Daoy (cell line): ENCODE measurements around the gene HOXB6. TPM values are rescaled to one million over a fixed set of nuclear protein-coding genes. Genes with fewer than 3 reads are reported as not detected.

ENCODE experiments used
- DNase-seq: peaks from one replicate; pipeline ENCODE4 v3.0.0-alpha.2; 2015; ENCODE audit warnings: low read depth
- total RNA-seq: library from RNA; depleted of rRNA; stranded (reverse); fragments of >200 nt; shearing (Covaris generic); gene quantifications from 2 replicates; pipeline ENCODE4 v1.2.3, GENCODE V29; 2014; rRNA removed

Gene HOXB6
- 2.4 and 6.7 TPM in 2 replicates for total RNA-seq

GRCh38 chr17:48604770-48605329 is at the start of gene HOXB6:
HOXB6 (minus strand) TSS chr17:48604986; CDS start chr17:48598150, 6,836 bp downstream.
- peak; percentile 70 for DNase-seq

- DNase-seq, result no peak
Observed at GRCh38 chr17:48649741-48650140, 45.0 kb upstream of the HOXB6 start.

- DNase-seq, result no peak
Observed at GRCh38 chr17:48647963-48648245, 43.1 kb upstream of the HOXB6 start.

GRCh38 chr17:48647103-48647962 is 42.5 kb upstream of the HOXB6 start:
- no peak for DNase-seq

- DNase-seq, result no peak
Observed at GRCh38 chr17:48646183-48647102, 41.7 kb upstream of the HOXB6 start.

- DNase-seq, result no peak
Observed at GRCh38 chr17:48645639-48646182, 40.9 kb upstream of the HOXB6 start.

GRCh38 chr17:48644910-48645557 is 40.2 kb upstream of the HOXB6 start:
- DNase-seq, result no peak

GRCh38 chr17:48644159-48644558 is 39.4 kb upstream of the HOXB6 start:
- DNase-seq, result no peak

GRCh38 chr17:48643697-48644012 is 38.9 kb upstream of the HOXB6 start:
- DNase-seq, result no peak

GRCh38 chr17:48642843-48643696 is 38.3 kb upstream of the HOXB6 start:
- no peak for DNase-seq

- no peak for DNase-seq
Observed at GRCh38 chr17:48642059-48642842, 37.5 kb upstream of the HOXB6 start.

- no peak for DNase-seq
Observed at GRCh38 chr17:48641541-48642058, 36.8 kb upstream of the HOXB6 start.

- DNase-seq, result no peak
Observed at GRCh38 chr17:48640858-48641180, 36.0 kb upstream of the HOXB6 start.

- DNase-seq, result no peak
Observed at GRCh38 chr17:48639982-48640857, 35.4 kb upstream of the HOXB6 start.

- no peak for DNase-seq
Observed at GRCh38 chr17:48639136-48639535, 34.4 kb upstream of the HOXB6 start.

- DNase-seq, result peak; percentile 83
Observed at GRCh38 chr17:48637323-48638260, 32.8 kb upstream of the HOXB6 start.

GRCh38 chr17:48636177-48637018 is 31.6 kb upstream of the HOXB6 start:
- peak; percentile 89 for DNase-seq
